ENCODE data around the gene POP7.

DNA sequence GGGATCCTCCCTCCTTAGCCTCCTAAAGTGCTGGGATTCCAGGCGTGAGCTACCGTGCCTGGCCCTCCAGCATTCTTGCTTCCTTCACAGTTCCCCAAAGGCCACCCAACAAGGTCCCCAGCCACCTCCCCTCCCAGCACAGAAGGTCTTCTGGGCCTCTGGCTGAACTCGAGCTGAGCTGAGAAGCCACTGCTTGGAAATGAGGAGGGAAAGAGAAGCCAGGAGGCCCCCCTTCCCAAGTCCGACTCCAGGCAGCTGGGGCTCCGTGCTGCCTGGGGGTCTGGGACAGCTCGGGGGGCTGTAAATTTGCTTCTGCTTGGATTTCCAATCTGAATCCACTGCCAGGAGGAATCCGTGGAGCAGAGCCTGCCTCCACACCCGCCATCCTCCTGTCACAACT, 8.8 kb downstream of the POP7 start:
- TF ChIP-seq POLR2A (IDR thresholded peaks at IDR 0.05): no peak
- TF ChIP-seq, protein P1, sequence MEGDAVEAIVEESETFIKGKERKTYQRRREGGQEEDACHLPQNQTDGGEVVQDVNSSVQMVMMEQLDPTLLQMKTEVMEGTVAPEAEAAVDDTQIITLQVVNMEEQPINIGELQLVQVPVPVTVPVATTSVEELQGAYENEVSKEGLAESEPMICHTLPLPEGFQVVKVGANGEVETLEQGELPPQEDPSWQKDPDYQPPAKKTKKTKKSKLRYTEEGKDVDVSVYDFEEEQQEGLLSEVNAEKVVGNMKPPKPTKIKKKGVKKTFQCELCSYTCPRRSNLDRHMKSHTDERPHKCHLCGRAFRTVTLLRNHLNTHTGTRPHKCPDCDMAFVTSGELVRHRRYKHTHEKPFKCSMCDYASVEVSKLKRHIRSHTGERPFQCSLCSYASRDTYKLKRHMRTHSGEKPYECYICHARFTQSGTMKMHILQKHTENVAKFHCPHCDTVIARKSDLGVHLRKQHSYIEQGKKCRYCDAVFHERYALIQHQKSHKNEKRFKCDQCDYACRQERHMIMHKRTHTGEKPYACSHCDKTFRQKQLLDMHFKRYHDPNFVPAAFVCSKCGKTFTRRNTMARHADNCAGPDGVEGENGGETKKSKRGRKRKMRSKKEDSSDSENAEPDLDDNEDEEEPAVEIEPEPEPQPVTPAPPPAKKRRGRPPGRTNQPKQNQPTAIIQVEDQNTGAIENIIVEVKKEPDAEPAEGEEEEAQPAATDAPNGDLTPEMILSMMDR (IDR thresholded peaks at IDR 0.05): no peak

All from right lobe of liver (tissue), 4 donors.